IMR-90 (cell line): ENCODE results near the gene SNAP29.

Experiments
- BHLHE40 ChIP-seq: fragments of 150-350 bp; IDR thresholded peaks from 2 replicates; pipeline ENCODE4 v1.6.1; 2016; ENCODE audit warnings: mild to moderate bottlenecking, low read depth, low read length
- CEBPB ChIP-seq: IDR thresholded peaks from 2 replicates; pipeline ENCODE4 v1.6.1; 2012; ENCODE audit warnings: low read depth, low read length, improper control_type of control experiment
- CTCF ChIP-seq: conservative IDR thresholded peaks from 2 replicates; pipeline ENCODE4 v1.5.1; 2012; ENCODE audit warnings: mild to moderate bottlenecking, low read depth, low read length, improper control_type of control experiment
- ELK1 ChIP-seq: fragments of 150-350 bp; IDR thresholded peaks from 2 replicates; pipeline ENCODE4 v1.6.1; 2016; ENCODE audit warnings: low read depth, mild to moderate bottlenecking, low read length, moderate library complexity, borderline replicate concordance
- MAFK ChIP-seq: IDR thresholded peaks from 2 replicates; pipeline ENCODE4 v1.6.1; 2012; ENCODE audit warnings: low read depth, low read length, improper control_type of control experiment
- MAZ ChIP-seq: IDR thresholded peaks from 2 replicates; pipeline ENCODE4 v1.6.1; 2012; ENCODE audit warnings: low read depth, mild to moderate bottlenecking, low read length, improper control_type of control experiment, moderate library complexity, borderline replicate concordance
- MXI1 ChIP-seq: IDR thresholded peaks from 2 replicates; pipeline ENCODE4 v1.6.1; 2012; ENCODE audit warnings: low read depth, mild to moderate bottlenecking, low read length, moderate library complexity, borderline replicate concordance
- NFE2L2 ChIP-seq: fragments of 150-350 bp; IDR thresholded peaks from 2 replicates; pipeline ENCODE4 v1.6.1; 2016; ENCODE audit warnings: low read depth, mild to moderate bottlenecking, low read length
- POLR2A ChIP-seq: IDR thresholded peaks from 2 replicates; pipeline ENCODE4 v1.6.1; 2012; ENCODE audit warnings: mild to moderate bottlenecking, low read depth, low read length
- RAD21 ChIP-seq: IDR thresholded peaks from 2 replicates; pipeline ENCODE4 v1.6.1; 2012; ENCODE audit warnings: low read length, improper control_type of control experiment
- RCOR1 ChIP-seq: IDR thresholded peaks from 2 replicates; pipeline ENCODE4 v1.6.1; 2012; ENCODE audit warnings: mild to moderate bottlenecking, low read length, improper control_type of control experiment; ENCODE audit not compliant: insufficient replicate concordance
- RFX5 ChIP-seq: IDR thresholded peaks from 2 replicates; pipeline ENCODE4 v1.8.0; 2012; ENCODE audit warnings: low read depth, mild to moderate bottlenecking, low read length, moderate library complexity
- SMC3 ChIP-seq: fragments of 150-350 bp; IDR thresholded peaks from 2 replicates; pipeline ENCODE4 v1.6.1; 2016; ENCODE audit warnings: low read depth, mild to moderate bottlenecking, antibody characterized with exemption, low read length, moderate library complexity
- TF ChIP-seq, protein P1 (sequence below): fragments of 150-350 bp; IDR thresholded peaks from 2 replicates; pipeline ENCODE4 v1.6.1; 2017; ENCODE audit warnings: mild to moderate bottlenecking, antibody characterized with exemption, low read length, low read depth

DNA sequence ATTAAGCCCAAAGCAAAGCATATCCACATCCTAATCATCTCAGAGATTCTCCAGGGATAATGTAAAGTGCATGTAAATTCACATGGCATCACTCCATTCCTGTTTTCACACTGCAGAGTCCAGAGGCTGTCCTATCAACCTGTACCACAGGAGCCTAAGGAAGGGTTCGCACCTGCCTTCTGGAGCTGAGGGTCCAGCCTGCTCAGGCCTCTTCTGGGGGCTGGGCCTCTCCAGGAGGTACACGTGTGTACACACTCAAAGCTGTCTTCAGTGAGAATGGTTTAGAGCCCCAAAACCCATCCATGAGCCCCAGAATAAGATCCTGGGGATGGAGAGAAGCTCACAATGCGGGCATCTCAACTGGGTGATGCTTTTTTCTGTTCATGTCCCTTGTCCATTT, 24.1 kb upstream of the SNAP29 start:
- TF ChIP-seq SMC3 = no peak
- no peak for TF ChIP-seq POLR2A
- no peak for TF ChIP-seq CTCF
- TF ChIP-seq RAD21 = no peak
- no peak for TF ChIP-seq RCOR1
- TF ChIP-seq CEBPB = no peak
- TF ChIP-seq MAFK = no peak
- TF ChIP-seq BHLHE40 = no peak
- no peak for TF ChIP-seq RFX5
- no peak for TF ChIP-seq MXI1
- TF ChIP-seq MAZ = no peak
- TF ChIP-seq ELK1 = no peak
- TF ChIP-seq, protein P1, sequence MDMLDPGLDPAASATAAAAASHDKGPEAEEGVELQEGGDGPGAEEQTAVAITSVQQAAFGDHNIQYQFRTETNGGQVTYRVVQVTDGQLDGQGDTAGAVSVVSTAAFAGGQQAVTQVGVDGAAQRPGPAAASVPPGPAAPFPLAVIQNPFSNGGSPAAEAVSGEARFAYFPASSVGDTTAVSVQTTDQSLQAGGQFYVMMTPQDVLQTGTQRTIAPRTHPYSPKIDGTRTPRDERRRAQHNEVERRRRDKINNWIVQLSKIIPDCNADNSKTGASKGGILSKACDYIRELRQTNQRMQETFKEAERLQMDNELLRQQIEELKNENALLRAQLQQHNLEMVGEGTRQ = no peak
- TF ChIP-seq NFE2L2 = no peak
